H1 (cell line): ENCODE data around the gene HSPA1A. TPM values are rescaled to one million over a fixed set of nuclear protein-coding genes. Genes with fewer than 3 reads are reported as not detected.

Source experiments
- CHD1 ChIP-seq: IDR thresholded peaks from 2 replicates; pipeline ENCODE4 v1.6.1; 2012; ENCODE audit warnings: low read depth, low read length, improper control_type of control experiment
- KDM1A ChIP-seq: fragments of 200-600, 300-600 bp; sonication (generic); IDR thresholded peaks from 2 replicates; pipeline ENCODE4 v1.7.1; 2016; ENCODE audit warnings: mild to moderate bottlenecking, low read length, borderline replicate concordance
- POLR2A ChIP-seq, 2 experiments: IDR thresholded peaks; 1 replicate in 1 of 2; 2 replicates in 1 of 2; pipeline ENCODE4 v1.6.1; 2011; ENCODE audit warnings: low read depth in 2 of 2, low read length in 2 of 2, mild to moderate bottlenecking in 2 of 2; ENCODE audit errors: control extremely low read depth in 1 of 2
- polyA plus RNA-seq, 7 experiments: library from polyadenylated mRNA; depleted of rRNA in 3 of 7; stranded (reverse) in 5 of 7; unstranded in 2 of 7; fragments of >200 nt in 5 of 7; fragments of 200-250 nt in 2 of 7; gene quantifications; 1 replicate in 5 of 7; 2 replicates in 1 of 7; 4 replicates in 1 of 7; pipeline versions ENCODE4 v1.2.1 to v1.2.3, GENCODE V29; 2011 to 2013; ENCODE audit warnings: missing spikeins in 2 of 7, mixed read lengths in 2 of 7
- total RNA-seq: library from RNA; stranded (reverse); fragmentation: NEBNext Ultra II Directional; extraction: Animal tissue kit (Norgen Biotek cat#: 25700); gene quantifications from 2 replicates; pipeline ENCODE4 v1.2.1, GENCODE V29; 2021

The HSPA1A gene
- total and polyA plus RNA-seq, 2 of the 8 experiments (the other 6 are each of a cell fraction or from before 2014, with no cell fraction given), result 40.7 to 54.0 TPM

GRCh38 chr6:31842053-31842452 is 26.7 kb downstream of the HSPA1A start (continued):
- TF ChIP-seq KDM1A (no peak), POLR2A (IDR thresholded peaks at IDR 0.05; ENCODE audit: control extremely low read depth in 1 of 2, low read depth in 2 of 2, low read length in 2 of 2) (no peak), CHD1 (no peak)
- TF ChIP-seq, all 59 proteins: peak for 0
